PC-9 (cell line): Measurements from ENCODE around the gene CKB. TPM values are rescaled to one million over a fixed set of nuclear protein-coding genes. Genes with fewer than 3 reads are reported as not detected.

Source experiments
- BruUV-seq: library from RNA; stranded (reverse); fragments of 400-500 nt; replicated peaks from 2 replicates; lab custom pipeline; 2021; lab: Mats Ljungman, UMichigan
- CTCF ChIA-PET: fragments of 300-600 bp; sonication (Branson Sonifier 250); formaldehyde crosslinking; loops from one replicate; lab custom pipeline; 2022; ENCODE audit warnings: antibody characterized with exemption; lab: Charles Lee
- POLR2A ChIA-PET: fragments of 300-600 bp; sonication (Branson Sonifier 250); formaldehyde crosslinking; loops from one replicate; lab custom pipeline; 2022; ENCODE audit warnings: antibody characterized with exemption; ENCODE audit not compliant: unreplicated experiment; lab: Charles Lee
- DNase-seq, 2 experiments: peaks; one replicate each; pipeline versions ENCODE4 v3.0.0 to v3.0.0-alpha.2; 2015 to 2022; ENCODE audit warnings: mixed read lengths in 1 of 2
- H2AFZ ChIP-seq: fragments of 200-600 bp; sonication (generic); 2 replicates; pipeline ENCODE4 v1.8.1; 2017; ENCODE audit warnings: antibody characterized with exemption
- H3F3A ChIP-seq: fragments of 200-600 bp; sonication (generic); 2 replicates; pipeline ENCODE4 v1.8.1; 2017; ENCODE audit warnings: antibody characterized with exemption, mild to moderate bottlenecking, low read depth; ENCODE audit not compliant: insufficient read depth
- H3K27ac ChIP-seq: fragments of 200-600 bp; sonication (generic); 2 replicates; pipeline ENCODE4 v1.6.1; 2016; ENCODE audit warnings: mixed run types
- H3K27me3 ChIP-seq: fragments of 200-600 bp; sonication (generic); 2 replicates; pipeline ENCODE4 v1.6.1; 2016; ENCODE audit warnings: low read depth, mixed run types; ENCODE audit not compliant: insufficient read depth
- H3K36me3 ChIP-seq: fragments of 200-600 bp; sonication (generic); 2 replicates; pipeline ENCODE4 v1.6.1; 2016; ENCODE audit warnings: low read depth, mixed run types
- H3K4me1 ChIP-seq: fragments of 200-600 bp; sonication (generic); replicated peaks from 2 replicates; pipeline ENCODE4 v1.6.1; 2016; ENCODE audit warnings: mixed run types; ENCODE audit not compliant: insufficient read depth
- H3K4me2 ChIP-seq: fragments of 200-600 bp; sonication (generic); 2 replicates; pipeline ENCODE4 v1.6.1; 2017; ENCODE audit warnings: mixed run types
- H3K4me3 ChIP-seq: fragments of 200-600 bp; sonication (generic); 2 replicates; pipeline ENCODE4 v1.6.1; 2016; ENCODE audit warnings: mixed run types
- H3K79me2 ChIP-seq: fragments of 200-600 bp; sonication (generic); 2 replicates; pipeline ENCODE4 v1.6.1; 2017; ENCODE audit warnings: low read depth, mixed run types
- H3K9me2 ChIP-seq: fragments of 200-600 bp; sonication (generic); 2 replicates; pipeline ENCODE4 v1.8.1; 2017; ENCODE audit warnings: mild to moderate bottlenecking; ENCODE audit not compliant: insufficient read depth
- H3K9me3 ChIP-seq: fragments of 200-600 bp; sonication (generic); 2 replicates; pipeline ENCODE4 v1.8.1; 2016; ENCODE audit warnings: low read depth; ENCODE audit not compliant: insufficient read depth
- H4K20me1 ChIP-seq: fragments of 200-600 bp; sonication (generic); 2 replicates; pipeline ENCODE4 v1.8.1; 2017; ENCODE audit not compliant: insufficient read depth
- EZH2 ChIP-seq: fragments of 200-600 bp; sonication (generic); IDR thresholded peaks from 2 replicates; pipeline ENCODE4 v1.8.0; 2017; ENCODE audit warnings: antibody characterized with exemption, low read depth
- intact Hi-C: fragments of 100-400 bp; cut with micrococcal nuclease; formaldehyde crosslinking; loops from one replicate; pipeline ENCODE4 v1.10.0; 2022; ENCODE audit not compliant: unreplicated experiment
- total RNA-seq: library from RNA; stranded (reverse); gene quantifications from 2 replicates; pipeline ENCODE4 v1.2.3, GENCODE V29; 2021
- TF ChIP-seq, protein P1 (sequence below): fragments of 200-600 bp; sonication (generic); conservative IDR thresholded peaks from 2 replicates; pipeline ENCODE4 v1.6.1; 2017; ENCODE audit warnings: mixed run types, antibody characterized with exemption, mild to moderate bottlenecking, moderate library complexity

CKB gene
- total RNA-seq, 1 experiment from 2014 or later = 64.4 TPM

GRCh38 chr14:103504991-103505565 is 17.6 kb downstream of the CKB start:
- peaks cover 6% of the 10 kb centered on the region; the same call in 1 of the 2 replicates for H3K79me2 ChIP-seq
- H3K9me3 ChIP-seq = no peaks in the 10 kb centered on the region
- no peak overlapping the region for H3K4me2 ChIP-seq
- H3K27ac ChIP-seq = no peak overlapping the region
- TF ChIP-seq EZH2 = no peak
- TF ChIP-seq, protein P1, sequence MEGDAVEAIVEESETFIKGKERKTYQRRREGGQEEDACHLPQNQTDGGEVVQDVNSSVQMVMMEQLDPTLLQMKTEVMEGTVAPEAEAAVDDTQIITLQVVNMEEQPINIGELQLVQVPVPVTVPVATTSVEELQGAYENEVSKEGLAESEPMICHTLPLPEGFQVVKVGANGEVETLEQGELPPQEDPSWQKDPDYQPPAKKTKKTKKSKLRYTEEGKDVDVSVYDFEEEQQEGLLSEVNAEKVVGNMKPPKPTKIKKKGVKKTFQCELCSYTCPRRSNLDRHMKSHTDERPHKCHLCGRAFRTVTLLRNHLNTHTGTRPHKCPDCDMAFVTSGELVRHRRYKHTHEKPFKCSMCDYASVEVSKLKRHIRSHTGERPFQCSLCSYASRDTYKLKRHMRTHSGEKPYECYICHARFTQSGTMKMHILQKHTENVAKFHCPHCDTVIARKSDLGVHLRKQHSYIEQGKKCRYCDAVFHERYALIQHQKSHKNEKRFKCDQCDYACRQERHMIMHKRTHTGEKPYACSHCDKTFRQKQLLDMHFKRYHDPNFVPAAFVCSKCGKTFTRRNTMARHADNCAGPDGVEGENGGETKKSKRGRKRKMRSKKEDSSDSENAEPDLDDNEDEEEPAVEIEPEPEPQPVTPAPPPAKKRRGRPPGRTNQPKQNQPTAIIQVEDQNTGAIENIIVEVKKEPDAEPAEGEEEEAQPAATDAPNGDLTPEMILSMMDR = peak; percentile 34; the same call in 1 of the 2 replicates
- intact Hi-C loops = loop anchor here (10.0 kb wide), 1 partner anchor 150 kb away; no protein-coding TSS in a partner anchor
- peaks cover 67% of the 10 kb centered on the region for H3K36me3 ChIP-seq
- no peaks in the 10 kb centered on the region for H3K4me1 ChIP-seq
- H2AFZ ChIP-seq = no peak overlapping the region
- no TSS peak for BruUV-seq
- CTCF ChIA-PET = no interaction called here
- H3K27me3 ChIP-seq = no peaks in the 10 kb centered on the region
- peaks cover 33% of the 10 kb centered on the region for H4K20me1 ChIP-seq
- DNase-seq = no peak
- no peaks in the 10 kb centered on the region for H3K9me2 ChIP-seq
- POLR2A ChIA-PET = no interaction called here
- peaks cover 39% of the 10 kb centered on the region for H3F3A ChIP-seq
- no peak overlapping the region for H3K4me3 ChIP-seq

GRCh38 chr14:103503296-103503695 is 19.3 kb downstream of the CKB start:
- H3K4me1 ChIP-seq = no peaks in the 10 kb centered on the region
- POLR2A ChIA-PET = no interaction called here

GRCh38 chr14:103502877-103503276 is 19.8 kb downstream of the CKB start:
- ChIA-PET POLR2A (no interaction called here), CTCF (interaction anchor here (0.6 kb wide), 1 partner anchor 905 kb away, joined by 8 read pairs; no protein-coding TSS in a partner anchor)
- intact Hi-C loops = loop anchor here (10.0 kb wide), 1 partner anchor 152 kb away; no protein-coding TSS in a partner anchor
- Histone ChIP-seq H3K79me2 (peaks cover 6% of the 10 kb centered on the region; the same call in 1 of the 2 replicates), H3F3A (peaks cover 49% of the 10 kb centered on the region), H3K4me1 (no peaks in the 10 kb centered on the region), H3K4me3 (no peak overlapping the region), H3K9me3 (no peaks in the 10 kb centered on the region), H3K9me2 (no peaks in the 10 kb centered on the region), H3K27ac (no peak overlapping the region), H4K20me1 (peaks cover 48% of the 10 kb centered on the region), H3K4me2 (no peak overlapping the region), H2AFZ (no peak overlapping the region), H3K36me3 (peaks cover 61% of the 10 kb centered on the region), H3K27me3 (no peaks in the 10 kb centered on the region)
- no peak for TF ChIP-seq EZH2
- TF ChIP-seq, protein P1 = no peak
- DNase-seq = no peak
- BruUV-seq = no TSS peak

More at GRCh38 chr14:103503296-103503695, 19.3 kb downstream of the CKB start:
- peaks cover 45% of the 10 kb centered on the region for H3F3A ChIP-seq
- H3K9me3 ChIP-seq = no peaks in the 10 kb centered on the region
- no TSS peak for BruUV-seq
- no peak overlapping the region for H2AFZ ChIP-seq
- peaks cover 46% of the 10 kb centered on the region for H4K20me1 ChIP-seq
- H3K4me3 ChIP-seq = no peak overlapping the region
- no peak overlapping the region for H3K27ac ChIP-seq
- TF ChIP-seq, protein P1 = no peak
- no peak for TF ChIP-seq EZH2
- H3K36me3 ChIP-seq = peaks cover 58% of the 10 kb centered on the region
- no peak overlapping the region for H3K4me2 ChIP-seq
- no peak for DNase-seq
- H3K9me2 ChIP-seq = no peaks in the 10 kb centered on the region
- no peaks in the 10 kb centered on the region for H3K27me3 ChIP-seq
- H3K79me2 ChIP-seq = peaks cover 6% of the 10 kb centered on the region; the same call in 1 of the 2 replicates
- intact Hi-C loops = loop anchor here (10.0 kb wide), 1 partner anchor 152 kb away; no protein-coding TSS in a partner anchor
- CTCF ChIA-PET = no interaction called here
